Measurements from ENCODE around the gene NF2. TPM values are rescaled to one million over a fixed set of nuclear protein-coding genes. Genes with fewer than 3 reads are reported as not detected.

Gene NF2
- total RNA-seq, 1 donor from 2014 or later, result 140 TPM

DNA sequence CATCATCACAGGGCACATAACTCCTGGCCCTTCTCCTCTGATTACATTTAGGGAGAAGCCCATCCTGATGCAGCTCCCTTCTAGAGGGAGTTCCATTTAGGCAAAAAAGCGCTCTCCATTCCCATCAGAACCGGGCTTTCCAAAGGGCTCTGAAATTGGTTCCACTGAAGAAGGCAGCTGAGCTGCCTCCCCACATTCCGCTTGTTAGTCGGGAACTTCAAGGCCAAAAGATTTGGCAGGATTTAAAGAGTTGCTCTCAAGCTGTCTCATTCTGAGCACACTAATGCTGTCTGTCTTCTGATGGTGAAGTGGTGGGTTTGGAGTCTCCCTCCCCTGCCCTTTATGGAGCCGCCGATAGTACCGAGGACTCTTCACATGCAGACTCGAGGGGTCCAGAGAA lies 89.7 kb downstream of the NF2 start:
- H3K4me3 ChIP-seq (ENCODE audit: low read depth, low read length), result no peak overlapping the region
- TF ChIP-seq CTCF (conservative IDR thresholded peaks at IDR 0.05; ENCODE audit: low read depth, low read length), result no peak
- DNase-seq (ENCODE audit: low read depth), result no peak

DNA sequence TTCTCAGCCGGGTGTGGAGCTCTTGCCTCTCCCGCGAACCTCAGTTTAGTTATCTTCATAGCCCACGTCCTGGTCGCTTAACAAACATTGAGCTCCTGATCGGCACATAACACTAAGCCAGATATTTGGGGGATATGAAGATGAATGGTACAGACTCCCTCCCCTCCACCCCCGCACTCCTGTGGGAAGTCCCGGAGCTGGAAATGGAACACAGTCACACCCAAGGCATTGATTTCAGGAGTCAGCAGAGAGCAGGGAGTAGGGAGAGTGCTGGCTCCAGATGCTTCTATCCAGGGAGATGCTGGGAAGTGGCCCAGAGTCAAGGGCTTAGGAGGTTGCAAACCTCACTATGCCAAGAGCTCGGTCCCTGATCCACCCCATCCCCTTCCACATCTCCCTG lies 90.2 kb downstream of the NF2 start:
- no peak overlapping the region for H3K4me3 ChIP-seq (ENCODE audit: low read depth, low read length)
- no peak for TF ChIP-seq CTCF (conservative IDR thresholded peaks at IDR 0.05; ENCODE audit: low read depth, low read length)
- no peak for DNase-seq (ENCODE audit: low read depth)

DNA sequence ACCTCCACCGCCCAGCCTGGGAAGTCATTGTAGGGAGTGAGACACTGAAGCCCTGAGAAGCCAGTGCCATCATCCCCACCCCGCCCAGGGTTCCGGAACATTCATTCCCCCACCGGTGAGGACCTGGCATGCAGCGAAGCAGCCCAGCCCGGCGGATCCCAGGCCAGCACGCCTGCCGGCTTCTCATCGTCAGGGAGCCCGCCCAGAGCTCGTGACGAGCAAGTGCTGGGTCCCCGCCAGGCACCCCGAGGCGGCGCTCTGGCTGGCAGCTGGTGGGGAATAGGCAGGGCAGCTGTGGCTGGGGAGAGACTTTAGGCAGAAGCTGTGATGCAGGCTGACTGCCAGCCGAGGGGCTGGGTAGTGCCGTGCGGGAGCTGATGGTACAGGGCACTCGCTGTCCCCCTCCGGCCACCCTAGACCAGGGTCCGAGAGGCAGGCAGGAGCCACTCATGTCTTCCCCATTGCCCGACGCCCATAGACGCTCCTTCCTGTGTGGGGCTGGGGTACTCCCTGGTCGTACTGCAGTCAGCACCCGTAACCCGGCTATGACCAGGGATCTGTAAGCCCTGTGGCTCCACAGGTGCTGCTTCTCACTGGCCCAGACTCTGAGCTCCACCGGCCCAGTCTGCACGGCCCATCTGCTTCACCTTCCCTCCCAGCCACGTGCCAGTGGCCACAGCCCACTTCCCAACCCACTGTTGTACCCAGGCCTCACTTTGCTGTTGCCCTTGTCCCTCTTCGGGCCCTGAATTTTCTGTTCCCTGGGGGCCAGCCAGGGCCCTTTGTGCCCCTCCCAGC lies 91.9 kb downstream of the NF2 start:
- no peak for DNase-seq (ENCODE audit: low read depth)
- no peak for TF ChIP-seq CTCF (conservative IDR thresholded peaks at IDR 0.05; ENCODE audit: low read depth, low read length)
- no peak overlapping the region for H3K4me3 ChIP-seq (ENCODE audit: low read depth, low read length)

GRCh38 chr22:29697853-29698598 lies 94.6 kb downstream of the NF2 start:
- no peak overlapping the region for H3K4me3 ChIP-seq (ENCODE audit: low read depth, low read length)
- TF ChIP-seq CTCF (conservative IDR thresholded peaks at IDR 0.05; ENCODE audit: low read depth, low read length), result no peak
- no peak for DNase-seq (ENCODE audit: low read depth)

GRCh38 chr22:29700206-29700899 lies 96.9 kb downstream of the NF2 start:
- TF ChIP-seq CTCF (conservative IDR thresholded peaks at IDR 0.05; ENCODE audit: low read depth, low read length), result no peak
- no peak overlapping the region for H3K4me3 ChIP-seq (ENCODE audit: low read depth, low read length)
- no peak for DNase-seq (ENCODE audit: low read depth)

DNA sequence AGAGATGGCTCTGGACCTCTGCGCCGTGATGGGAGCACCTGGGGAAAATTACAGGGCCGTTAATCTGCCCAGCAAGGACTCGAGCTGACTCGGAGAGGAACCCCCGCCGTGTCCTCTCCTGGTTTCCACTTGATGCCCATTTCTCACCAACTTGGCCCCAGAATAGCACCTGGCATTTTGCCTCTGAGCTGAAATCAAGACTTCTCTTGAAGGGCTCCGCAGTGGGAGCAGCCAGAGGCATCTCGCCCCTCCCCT lies 97.4 kb downstream of the NF2 start:
- H3K4me3 ChIP-seq (ENCODE audit: low read depth, low read length), result no peak overlapping the region
- DNase-seq (ENCODE audit: low read depth), result no peak
- no peak for TF ChIP-seq CTCF (conservative IDR thresholded peaks at IDR 0.05; ENCODE audit: low read depth, low read length)
